Ovary (tissue), 9 donors: ENCODE measurements around the gene FGF6. TPM values are rescaled to one million over a fixed set of nuclear protein-coding genes. Genes with fewer than 3 reads are reported as not detected.

ENCODE experiments used
- DNase-seq, 5 donors: peaks; one replicate each; pipeline ENCODE4 v3.0.0-alpha.2; 2019 to 2020
- H3K27ac ChIP-seq, 2 donors: fragments of 200-600 bp; one replicate each; pipeline versions ENCODE4 v1.5.1 to v1.8.0; 2019 to 2022
- H3K27me3 ChIP-seq: fragments of 200-600 bp; one replicate; pipeline ENCODE4 v1.8.0; 2022
- H3K36me3 ChIP-seq: fragments of 200-600 bp; sonication (generic); one replicate; pipeline ENCODE4 v1.5.1; 2019
- H3K4me1 ChIP-seq: one replicate; pipeline ENCODE4 v1.8.1; 2013; ENCODE audit warnings: mild to moderate bottlenecking, moderate library complexity; ENCODE audit not compliant: insufficient read depth
- H3K4me3 ChIP-seq: fragments of 200-600 bp; sonication (generic); one replicate; pipeline ENCODE4 v1.5.1; 2017
- H3K9me3 ChIP-seq, 2 donors: fragments of 200-600 bp in 1 of 2; sonication (generic) in 1 of 2; one replicate each; pipeline versions ENCODE4 v1.5.1 to v1.8.1; 2013 to 2019; ENCODE audit warnings: mild to moderate bottlenecking in 1 of 2, moderate library complexity in 1 of 2
- EP300 ChIP-seq: sonication (generic); formaldehyde crosslinking; IDR thresholded peaks from one replicate; pipeline ENCODE4 v1.6.1; 2017; ENCODE audit warnings: antibody characterized with exemption
- POLR2A ChIP-seq: fragments of 450-650 bp; IDR thresholded peaks from one replicate; pipeline ENCODE4 v1.6.1; 2017; ENCODE audit warnings: antibody characterized with exemption, mild to moderate bottlenecking, moderate library complexity
- WGBS, 3 donors: extraction: QIAGEN DNeasy Blood & Tissue Kit in 1 of 3; methylation state at CpG; one replicate each; pipeline versions ENCODE4 v1.1.5 to v1.1.7; 2013 to 2017; 5-methylcytosine and 5-hydroxymethylcytosine counted together
- intact Hi-C, 4 donors: fragments of 100-400 bp; cut with DNase I; formaldehyde crosslinking; loops; one replicate each; pipeline versions ENCODE4 v1.11.0 to v1.15.1; 2022 to 2023
- polyA plus RNA-seq, 2 donors: library from polyadenylated mRNA; stranded (reverse); fragments of 200-250 nt in 1 of 2; fragments of 350-450 nt in 1 of 2; fragmentation: Illumina TruSeq in 1 of 2; extraction: RNeasy Lipid Tissue Mini Kit (QIAGEN cat#74804) in 1 of 2; gene quantifications; one replicate each; pipeline ENCODE4 v1.2.3, GENCODE V29; 2013 to 2014
- total RNA-seq, 7 donors: library from RNA; depleted of rRNA in 2 of 7; stranded (reverse); fragments of >200 nt in 2 of 7; fragmentation: NEBNext Ultra II Directional in 3 of 7; extraction: Animal tissue kit (Norgen Biotek cat#: 25700) in 3 of 7; gene quantifications; one replicate each; pipeline versions ENCODE4 v1.1.0 to v1.2.4, GENCODE V29; 2016 to 2023
- TF ChIP-seq, protein P1 (sequence below), 3 donors: fragments of 450-650 bp in 2 of 3; fragments of 200-600 bp in 1 of 3; IDR thresholded peaks; one replicate each; pipeline versions ENCODE4 v1.5.1 to v1.8.0; 2016 to 2022; ENCODE audit warnings: antibody characterized with exemption in 3 of 3, mild to moderate bottlenecking in 1 of 3
- donor health status: DM: no; HTN: no; CAD: no; lungs with moderate emphysema.
- donor health status: DM: no; HTN: no; CAD: no.
- donor health status: Bipolar disorder and iron deficiency.
- donor health status: DM: yes; HTN: yes; CAD: no.
- donor health status: DM: no; HTN: no; CAD: no.
- donor health status: DM: yes; HTN: yes; CAD: no.

Gene FGF6
- total and polyA plus RNA-seq, 9 donors = not detected

DNA sequence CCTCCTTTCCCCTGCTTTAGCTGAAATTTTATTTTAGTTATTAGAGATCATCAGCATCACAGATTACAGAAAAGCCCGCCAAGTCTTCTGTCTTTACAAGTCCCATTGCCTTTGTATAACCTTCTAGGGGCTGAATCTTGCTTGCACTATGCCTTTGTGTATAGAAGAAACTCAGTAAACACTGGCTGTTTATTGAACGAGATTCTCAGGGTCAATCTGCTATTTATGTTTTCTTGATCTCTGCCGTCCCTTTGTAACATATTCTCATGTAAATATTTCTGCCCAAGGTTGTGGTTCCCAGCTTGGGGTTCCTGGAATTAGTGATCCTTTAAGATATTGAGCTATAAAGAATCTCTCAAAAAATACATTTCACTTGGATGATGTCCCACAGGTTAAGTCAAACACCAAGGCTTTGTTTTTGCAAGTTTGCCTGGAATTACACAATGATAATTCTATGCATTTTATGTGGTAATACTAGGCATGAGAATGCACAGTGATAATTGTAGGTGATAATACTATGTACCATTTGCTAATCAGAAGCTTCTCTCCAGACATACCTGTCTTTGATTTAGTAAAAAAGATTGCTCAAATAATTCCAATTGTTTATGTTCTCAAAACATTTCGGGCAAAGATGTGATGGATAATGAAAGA lies 40.6 kb upstream of the FGF6 start:
- no peak for DNase-seq
- 36 to 52% (median 45%) methylated on average over 4 of the region's 4 CpGs for WGBS, 3 donors
- Histone ChIP-seq H3K36me3 (no peaks in the 10 kb centered on the region), H3K4me3 (no peak overlapping the region), H3K27me3 (no peaks in the 10 kb centered on the region), H3K4me1 (no peaks in the 10 kb centered on the region), H3K9me3 (no peaks in the 10 kb centered on the region), H3K27ac (no peak overlapping the region)
- TF ChIP-seq POLR2A (no peak), EP300 (no peak)
- intact Hi-C loops = no loop called here

DNA sequence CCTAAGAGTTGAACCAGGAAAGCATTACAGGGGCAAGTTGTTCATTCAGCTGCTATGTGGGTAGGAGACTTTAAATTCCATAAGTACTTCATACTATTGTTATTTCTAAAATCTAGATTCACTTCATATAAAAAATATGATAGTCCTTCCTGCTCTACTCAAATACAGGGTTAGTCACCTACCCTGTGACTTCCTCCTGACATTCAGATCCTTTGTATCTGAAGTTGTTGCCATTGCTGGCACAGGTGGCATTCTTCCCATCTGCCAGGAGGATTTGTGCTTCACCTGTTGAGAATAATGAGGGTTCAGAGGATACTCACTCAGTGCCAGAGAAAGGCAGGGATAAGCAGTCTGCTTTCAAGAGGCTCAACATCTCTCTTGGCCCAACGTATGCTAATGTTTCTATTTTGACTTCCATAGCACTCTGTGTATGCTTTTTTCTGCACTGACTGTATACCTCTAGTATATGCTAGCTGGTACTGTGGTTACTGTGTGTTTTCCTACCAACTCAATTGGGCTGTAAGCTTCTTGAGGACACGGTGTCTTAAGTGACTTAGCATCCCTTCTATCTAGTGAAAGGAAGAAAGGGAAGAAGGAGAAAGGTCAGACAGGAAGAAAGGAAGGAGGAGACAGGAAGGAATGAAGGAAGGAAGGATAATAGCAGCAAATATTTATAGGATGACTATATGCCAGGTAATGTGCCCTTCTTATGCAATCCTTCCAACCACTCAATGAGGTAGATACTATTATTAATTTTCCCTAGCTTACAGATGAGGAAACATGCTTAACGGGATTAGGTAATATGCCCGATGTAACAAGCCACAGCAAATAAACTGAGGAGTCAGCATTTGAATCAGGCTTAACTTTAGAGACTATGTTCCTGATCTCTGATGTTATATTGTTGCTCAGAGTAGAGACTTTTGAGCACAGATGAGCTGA lies 38.5 kb upstream of the FGF6 start:
- TF ChIP-seq EP300 = no peak
- TF ChIP-seq, protein P1, sequence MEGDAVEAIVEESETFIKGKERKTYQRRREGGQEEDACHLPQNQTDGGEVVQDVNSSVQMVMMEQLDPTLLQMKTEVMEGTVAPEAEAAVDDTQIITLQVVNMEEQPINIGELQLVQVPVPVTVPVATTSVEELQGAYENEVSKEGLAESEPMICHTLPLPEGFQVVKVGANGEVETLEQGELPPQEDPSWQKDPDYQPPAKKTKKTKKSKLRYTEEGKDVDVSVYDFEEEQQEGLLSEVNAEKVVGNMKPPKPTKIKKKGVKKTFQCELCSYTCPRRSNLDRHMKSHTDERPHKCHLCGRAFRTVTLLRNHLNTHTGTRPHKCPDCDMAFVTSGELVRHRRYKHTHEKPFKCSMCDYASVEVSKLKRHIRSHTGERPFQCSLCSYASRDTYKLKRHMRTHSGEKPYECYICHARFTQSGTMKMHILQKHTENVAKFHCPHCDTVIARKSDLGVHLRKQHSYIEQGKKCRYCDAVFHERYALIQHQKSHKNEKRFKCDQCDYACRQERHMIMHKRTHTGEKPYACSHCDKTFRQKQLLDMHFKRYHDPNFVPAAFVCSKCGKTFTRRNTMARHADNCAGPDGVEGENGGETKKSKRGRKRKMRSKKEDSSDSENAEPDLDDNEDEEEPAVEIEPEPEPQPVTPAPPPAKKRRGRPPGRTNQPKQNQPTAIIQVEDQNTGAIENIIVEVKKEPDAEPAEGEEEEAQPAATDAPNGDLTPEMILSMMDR (IDR thresholded peaks at IDR 0.05) = no peak
- TF ChIP-seq POLR2A = no peak
- H3K4me1 ChIP-seq = no peaks in the 10 kb centered on the region
- H3K27me3 ChIP-seq = no peaks in the 10 kb centered on the region
- H3K36me3 ChIP-seq = no peaks in the 10 kb centered on the region
- 76 to 83% (median 79%) methylated on average over 4 of the region's 4 CpGs for WGBS, 3 donors
- H3K9me3 ChIP-seq = no peaks in the 10 kb centered on the region
- H3K27ac ChIP-seq = no peak overlapping the region
- DNase-seq = no peak
- no peak overlapping the region for H3K4me3 ChIP-seq
- intact Hi-C loops = no loop called here

DNA sequence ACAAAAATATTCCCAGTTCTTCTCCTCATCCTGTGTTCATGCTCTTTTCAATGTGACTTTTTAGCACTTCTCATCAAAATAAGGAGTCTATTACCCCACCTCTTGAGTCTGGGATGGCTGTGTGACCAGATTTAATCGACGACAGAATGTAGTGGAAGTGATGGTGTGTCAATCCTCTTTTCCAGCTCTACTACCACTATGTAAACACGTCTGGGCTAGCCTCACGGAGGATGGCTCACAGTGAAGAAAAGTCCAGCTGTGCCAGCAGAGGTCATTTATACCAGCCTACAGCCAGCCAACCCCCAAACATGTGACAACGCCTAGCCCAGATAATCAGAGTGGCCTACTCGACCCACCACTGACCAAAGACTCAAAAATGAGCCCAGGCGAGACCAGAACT lies 37.3 kb upstream of the FGF6 start:
- Histone ChIP-seq H3K4me1 (no peaks in the 10 kb centered on the region), H3K27ac (no peak overlapping the region), H3K36me3 (no peaks in the 10 kb centered on the region), H3K4me3 (no peak overlapping the region), H3K9me3 (no peaks in the 10 kb centered on the region), H3K27me3 (no peaks in the 10 kb centered on the region)
- no peak for DNase-seq
- TF ChIP-seq, protein P1 (IDR thresholded peaks at IDR 0.05) = no peak
- TF ChIP-seq EP300 (no peak), POLR2A (no peak)
- 79 to 82% (median 81%) methylated on average over 7 of the region's 7 CpGs for WGBS, 3 donors
- intact Hi-C loops = no loop called here

DNA sequence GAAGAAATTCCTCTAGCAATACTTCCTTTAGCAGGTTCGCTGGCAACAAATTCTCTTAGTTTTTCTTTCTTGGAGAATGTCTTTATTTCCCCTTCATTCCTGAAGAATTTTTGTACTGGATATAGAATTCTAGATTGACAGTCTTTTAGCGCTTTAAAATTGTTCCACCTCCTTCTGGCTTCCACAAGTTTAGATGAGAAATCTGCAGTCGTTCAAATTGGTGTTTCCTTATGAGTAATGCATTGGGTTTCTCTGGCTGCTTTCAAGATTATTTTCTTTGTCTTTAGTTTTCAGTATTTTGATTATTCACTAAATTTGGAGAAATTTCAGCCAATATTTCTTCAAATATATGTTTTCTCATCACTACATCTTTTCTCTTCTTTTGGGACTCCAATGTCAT lies 33.3 kb upstream of the FGF6 start:
- H3K36me3 ChIP-seq = no peaks in the 10 kb centered on the region
- H3K9me3 ChIP-seq = no peaks in the 10 kb centered on the region
- intact Hi-C loops = no loop called here
- no peak for DNase-seq
- WGBS, 3 donors = 90 to 92% (median 92%) methylated on average over 3 of the region's 3 CpGs
- H3K27me3 ChIP-seq = no peaks in the 10 kb centered on the region
- TF ChIP-seq POLR2A (no peak), EP300 (no peak)
- TF ChIP-seq, protein P1 (IDR thresholded peaks at IDR 0.05) = no peak
- no peaks in the 10 kb centered on the region for H3K4me1 ChIP-seq
- H3K4me3 ChIP-seq = no peak overlapping the region
- H3K27ac ChIP-seq = no peak overlapping the region

DNA sequence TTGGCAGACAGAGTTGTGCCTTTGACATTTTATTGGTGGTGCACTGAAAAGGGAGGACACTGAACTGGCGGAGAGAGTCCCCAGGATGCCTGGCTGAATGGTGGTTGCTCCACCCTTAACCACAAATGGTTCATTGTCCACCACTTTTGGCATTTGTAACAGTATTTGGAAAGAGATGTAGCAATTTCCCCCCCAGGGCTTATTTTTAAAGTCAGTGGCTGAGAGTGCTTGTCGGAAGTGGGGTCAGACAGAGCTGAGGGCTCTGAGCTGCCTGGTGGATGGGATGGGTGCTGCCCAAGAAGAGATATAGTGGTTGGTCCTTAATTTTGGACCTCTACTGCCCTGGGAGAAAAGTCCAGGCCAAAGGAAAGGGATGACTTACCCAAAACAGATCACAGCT lies 31.5 kb upstream of the FGF6 start:
- TF ChIP-seq POLR2A (no peak), EP300 (no peak)
- TF ChIP-seq, protein P1 (IDR thresholded peaks at IDR 0.05) = no peak
- H3K4me1 ChIP-seq = no peaks in the 10 kb centered on the region
- no peaks in the 10 kb centered on the region for H3K36me3 ChIP-seq
- DNase-seq = no peak
- H3K27me3 ChIP-seq = no peaks in the 10 kb centered on the region
- WGBS, 3 donors = 76 to 83% (median 76%) methylated on average over 2 of the region's 2 CpGs
- intact Hi-C loops = no loop called here
- no peak overlapping the region for H3K4me3 ChIP-seq
- no peaks in the 10 kb centered on the region for H3K9me3 ChIP-seq
- H3K27ac ChIP-seq = no peak overlapping the region
